ENCODE measurements around the gene SLC2A1.

SLC2A1 gene

GRCh38 chr1:42942444-42942843, 16.2 kb downstream of the SLC2A1 start:
- no peak for DNase-seq (ENCODE audit: low spot score)

- peak; percentile 84 for DNase-seq (ENCODE audit: low spot score)
These were observed 16.9 kb downstream of the SLC2A1 start for GRCh38 chr1:42941640-42942330.

GRCh38 chr1:42940851-42941639, 17.6 kb downstream of the SLC2A1 start:
- DNase-seq (ENCODE audit: low spot score), result peak; percentile 81

GRCh38 chr1:42938645-42939615, 19.7 kb downstream of the SLC2A1 start:
- DNase-seq (ENCODE audit: low spot score), result no peak

- no peak for DNase-seq (ENCODE audit: low spot score)
These were observed 20.6 kb downstream of the SLC2A1 start for GRCh38 chr1:42937836-42938644.

DNA sequence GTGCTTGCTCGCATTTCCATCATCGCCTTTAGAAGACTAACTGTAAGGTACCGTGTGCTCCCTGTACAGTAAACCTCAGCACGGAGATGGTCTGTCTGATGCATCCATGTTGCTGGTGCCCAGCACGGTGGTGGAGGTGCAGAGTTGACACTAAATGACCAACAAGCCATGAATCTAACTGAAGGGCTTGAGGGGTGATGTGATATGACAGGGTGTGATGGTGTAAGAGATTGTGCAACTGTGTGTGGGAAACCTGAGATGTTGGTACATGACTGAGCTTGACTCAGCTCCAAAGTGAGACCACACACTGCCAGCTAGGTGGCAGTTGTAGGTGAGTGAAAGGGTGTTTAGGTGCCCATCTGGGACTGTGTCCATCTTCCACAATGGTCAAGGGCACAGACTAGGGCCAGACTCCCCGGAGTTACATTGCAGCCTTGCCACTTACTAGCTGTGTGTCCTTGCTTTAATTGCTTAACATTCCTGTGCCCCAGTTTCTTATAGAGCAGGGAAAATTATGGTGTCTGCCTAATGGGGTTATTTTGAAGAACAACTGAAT, 21.4 kb downstream of the SLC2A1 start:
- peak; percentile 45 for DNase-seq (ENCODE audit: low spot score)

- peak; percentile 49 for DNase-seq (ENCODE audit: low spot score)
These were observed 22.2 kb downstream of the SLC2A1 start for GRCh38 chr1:42936309-42937078.

DNA sequence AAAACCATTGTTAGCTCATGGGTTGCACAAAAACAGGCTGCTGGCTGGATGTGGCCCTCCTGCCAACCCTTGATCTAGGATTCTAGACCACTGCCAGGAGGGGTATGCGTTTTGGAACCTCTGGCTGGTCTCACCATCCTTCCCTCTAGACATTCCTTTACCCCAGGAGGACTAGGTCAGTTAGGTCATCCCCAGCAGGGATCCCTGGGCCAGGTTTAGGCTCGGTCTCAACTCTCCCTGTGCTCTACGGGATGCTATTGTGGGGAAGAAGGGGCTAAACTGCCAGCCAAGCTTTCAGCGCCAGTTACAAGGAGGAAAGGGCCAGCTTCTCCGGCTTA, 22.7 kb downstream of the SLC2A1 start:
- no peak for DNase-seq (ENCODE audit: low spot score)

GRCh38 chr1:42935313-42935895, 23.3 kb downstream of the SLC2A1 start:
- DNase-seq (ENCODE audit: low spot score), result no peak

GRCh38 chr1:42934541-42935312, 23.9 kb downstream of the SLC2A1 start:
- no peak for DNase-seq (ENCODE audit: low spot score)

DNA sequence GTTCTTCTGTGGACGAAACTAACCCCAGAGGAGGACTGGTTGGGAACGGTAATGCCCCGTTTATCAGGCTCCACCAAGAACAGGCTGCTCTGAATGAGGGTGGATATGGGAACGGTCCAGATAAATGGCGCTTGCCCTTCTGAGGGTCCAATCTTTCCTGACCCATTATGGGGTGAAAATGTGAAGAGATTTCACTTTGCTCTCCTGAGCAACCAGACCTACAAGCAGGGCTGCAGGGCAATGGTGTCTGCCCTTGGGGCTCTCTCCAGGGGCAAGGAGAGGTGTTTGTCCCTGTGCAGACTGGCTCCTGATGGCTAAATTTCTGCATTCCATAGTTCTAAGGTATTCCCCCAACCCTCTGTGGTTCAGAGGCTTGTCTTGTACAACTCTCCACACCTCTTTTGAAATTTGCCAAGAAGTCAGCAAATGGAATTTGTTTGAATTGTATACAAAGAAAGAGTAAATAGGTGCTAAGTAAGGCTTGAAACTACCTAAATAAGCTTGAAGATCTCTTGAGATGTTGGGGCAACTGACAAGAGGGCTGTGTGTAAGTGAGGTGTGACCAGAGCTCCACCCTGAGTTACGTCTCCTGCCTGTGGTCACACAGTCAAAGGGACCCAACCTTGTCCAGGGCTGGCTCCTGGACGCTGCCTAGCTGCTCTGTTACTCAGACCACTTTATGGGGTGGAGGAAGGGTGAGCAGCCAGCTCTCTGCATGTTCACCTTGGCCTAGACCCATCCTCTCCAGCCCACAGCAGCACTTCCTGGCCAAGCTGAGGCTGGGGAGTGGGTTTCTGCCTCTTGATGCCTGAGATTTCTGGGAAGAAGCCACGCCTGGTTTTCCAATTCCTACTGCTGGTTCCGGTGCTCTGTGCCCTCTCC, 24.8 kb downstream of the SLC2A1 start:
- no peak for DNase-seq (ENCODE audit: low spot score)

DNA sequence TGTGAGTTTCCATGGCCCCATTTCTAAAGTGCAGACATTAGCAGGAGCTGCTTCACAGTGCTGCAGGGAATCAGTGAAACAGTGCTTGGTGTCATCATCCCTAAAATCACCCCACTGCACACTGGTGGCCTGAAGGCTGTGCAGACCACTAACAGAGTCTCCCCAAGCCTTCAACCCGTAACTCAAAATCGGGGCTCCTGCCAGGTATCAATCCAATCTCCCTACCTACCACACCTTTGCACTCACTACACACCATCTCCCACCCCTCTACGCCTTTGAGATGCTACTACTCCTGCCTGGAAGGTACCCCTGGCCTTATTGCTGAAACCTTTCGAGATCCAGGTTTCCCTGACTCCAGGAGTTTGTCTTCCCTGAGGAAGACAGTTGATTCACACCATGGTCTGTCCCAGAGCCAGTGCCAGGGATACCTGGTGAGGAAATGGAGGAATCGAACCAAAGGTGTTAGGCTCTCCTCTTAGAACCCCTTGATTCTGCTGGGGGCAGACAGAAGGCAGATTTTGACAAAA, 25.5 kb downstream of the SLC2A1 start:
- no peak for DNase-seq (ENCODE audit: low spot score)

DNA sequence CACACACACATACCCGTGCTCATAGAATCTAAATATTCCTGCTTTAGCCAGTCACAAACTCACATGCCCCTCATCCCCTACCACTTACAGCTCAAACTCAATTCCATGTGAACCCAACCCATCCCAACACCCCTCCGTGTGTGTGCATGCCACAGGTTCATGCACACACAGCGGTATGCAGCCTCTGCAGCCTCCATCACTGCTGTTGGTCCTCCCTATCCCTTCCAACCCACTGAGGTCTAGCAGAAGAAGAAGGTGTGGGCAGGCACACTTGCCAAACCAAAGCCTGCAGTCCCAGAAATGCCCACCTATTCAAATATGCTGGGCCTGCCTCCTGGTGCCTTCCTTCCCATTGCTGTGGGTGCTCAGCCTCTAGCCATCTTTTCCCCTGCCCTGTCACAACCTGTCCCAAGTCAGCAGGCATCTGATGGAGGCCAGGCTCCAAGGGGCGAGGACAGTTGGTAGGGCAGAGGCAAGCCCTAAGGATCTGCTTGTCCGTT, 26.2 kb downstream of the SLC2A1 start:
- no peak for DNase-seq (ENCODE audit: low spot score)

- no peak for DNase-seq (ENCODE audit: low spot score)
These were observed 26.7 kb downstream of the SLC2A1 start for GRCh38 chr1:42931911-42932422.

GRCh38 chr1:42931108-42931539, 27.5 kb downstream of the SLC2A1 start:
- peak; percentile 73 for DNase-seq (ENCODE audit: low spot score)

DNA sequence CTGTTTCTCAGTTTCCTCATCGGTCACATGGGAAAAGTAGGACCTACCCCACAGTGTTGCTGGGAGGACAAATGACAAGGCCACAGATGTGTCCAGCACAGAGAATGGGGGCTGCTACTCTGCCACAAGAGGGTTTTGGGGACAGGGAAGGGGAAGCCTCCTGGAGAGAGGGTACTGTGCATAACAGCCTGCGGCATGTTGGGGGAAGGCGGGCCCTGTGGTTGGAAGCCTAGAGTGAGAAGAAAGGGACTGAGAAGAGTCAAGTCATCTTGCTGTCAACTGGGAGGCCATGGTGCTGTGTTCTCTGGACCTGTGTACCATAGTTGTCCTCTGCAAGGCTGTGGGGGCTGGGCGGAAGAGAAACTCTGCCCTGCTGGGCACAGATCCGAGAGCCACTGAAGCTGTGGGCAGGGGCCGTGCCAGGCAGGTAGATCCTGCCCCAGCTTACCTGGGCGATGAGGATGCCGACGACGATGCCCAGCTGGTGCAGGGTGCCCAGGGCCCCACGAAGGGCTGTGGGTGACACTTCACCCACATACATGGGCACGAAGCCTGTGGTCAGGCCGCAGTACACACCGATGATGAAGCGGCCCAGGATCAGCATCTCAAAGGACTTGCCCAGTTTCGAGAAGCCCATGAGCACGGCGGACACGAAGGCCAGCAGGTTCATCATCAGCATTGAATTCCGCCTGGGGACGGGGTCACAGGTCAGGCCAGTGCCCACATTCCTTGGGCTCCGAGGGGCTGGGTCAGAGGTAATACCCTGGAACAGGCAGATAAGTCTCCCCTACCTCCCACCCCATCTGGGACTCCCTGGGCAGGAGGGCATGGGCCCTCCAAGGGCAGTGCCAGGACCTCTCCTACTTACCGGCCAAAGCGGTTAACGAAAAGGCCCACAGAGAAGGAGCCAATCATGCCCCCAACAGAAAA, 28.2 kb downstream of the SLC2A1 start:
- DNase-seq (ENCODE audit: low spot score), result no peak

Data from AG08396 (cell line).